ENCODE measurements around the gene MEGF8. TPM values are rescaled to one million over a fixed set of nuclear protein-coding genes. Genes with fewer than 3 reads are reported as not detected.

MEGF8 gene
- total and polyA plus RNA-seq, 2 of the 8 experiments (the other 6 are each of a cell fraction or from before 2014, with no cell fraction given): 13.0 to 23.7 TPM

DNA sequence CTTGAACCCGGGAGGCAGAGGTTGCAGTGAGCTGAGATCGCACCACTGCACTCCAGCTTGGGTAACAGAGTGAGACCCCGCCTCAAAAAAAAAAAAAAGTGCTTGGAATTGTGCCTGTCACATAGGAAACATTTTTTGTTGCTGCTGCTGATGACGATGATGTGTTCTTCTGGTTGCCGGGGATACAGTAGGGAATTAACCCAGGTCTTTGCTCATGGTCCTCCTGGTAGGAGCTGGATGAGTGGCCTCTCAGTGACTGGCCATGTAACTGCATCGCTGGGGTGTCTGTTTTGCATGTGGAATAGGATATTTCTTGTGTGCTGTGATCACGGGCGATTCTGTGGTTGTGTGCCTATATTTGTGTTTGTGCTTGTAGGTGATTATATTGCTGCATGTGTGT lies 69.3 kb downstream of the MEGF8 start:
- H2BK20ac ChIP-seq (ENCODE audit: low read length): no peak overlapping the region
- H3K79me2 ChIP-seq (ENCODE audit: control insufficient read depth in 1 of 2, insufficient read depth in 2 of 2, low read length in 2 of 2): peaks cover 0 to 6% of the 10 kb centered on the region in 2 experiments; a peak in 1 of 4 replicates
- H3K4me3 ChIP-seq (ENCODE audit: extremely low read depth in 1 of 4, insufficient read depth in 2 of 4, low read depth in 3 of 4, low read length in 4 of 4): no peak overlapping the region
- H3K56ac ChIP-seq (replicated peaks; ENCODE audit: insufficient read length, low read depth, low read length): no peak overlapping the region
- no peak overlapping the region for H3K4ac ChIP-seq (replicated peaks; ENCODE audit: insufficient read length, low read depth, low read length)
- 89% methylated on average over 8 of the region's 8 CpGs; no CpG with 5 or more reads in 1 of the 2 experiments for WGBS, 2 experiments (ENCODE audit: extremely low coverage in 1 of 2, insufficient coverage in 1 of 2, insufficient read length in 1 of 2, insufficient replicate concordance in 2 of 2, low coverage in 1 of 2, low lambda C conversion rate in 2 of 2, missing lambda C conversion rate in 1 of 2)
- H4K91ac ChIP-seq (replicated peaks; ENCODE audit: insufficient read length, low read length): no peak overlapping the region
- H2BK12ac ChIP-seq (ENCODE audit: low read depth, low read length): no peak overlapping the region
- H3K27ac ChIP-seq (ENCODE audit: low read depth, low read length): no peak overlapping the region
- H3K79me1 ChIP-seq (ENCODE audit: low read depth, low read length): peaks cover 7% of the 10 kb centered on the region
- H3K23ac ChIP-seq (ENCODE audit: insufficient read length): no peak overlapping the region
- peaks cover 0 to 12% of the 10 kb centered on the region in 2 experiments for H4K20me1 ChIP-seq (replicated peaks in 1 of 2; ENCODE audit: control insufficient read depth in 1 of 2, insufficient read depth in 2 of 2, low read length in 2 of 2)
- TF ChIP-seq RBBP5 (IDR thresholded peaks at IDR 0.05; ENCODE audit: borderline replicate concordance, low read depth, low read length) (no peak), SIN3A (conservative IDR thresholded peaks at IDR 0.05 in 1 of 2, IDR thresholded peaks at IDR 0.05 in 1 of 2; ENCODE audit: low read depth in 1 of 2, low read length in 2 of 2) (no peak), POU5F1 (IDR thresholded peaks at IDR 0.05; ENCODE audit: low read depth, low read length) (no peak), HDAC6 (IDR thresholded peaks at IDR 0.05; ENCODE audit: low read depth, low read length) (no peak)
- no peak overlapping the region for H2BK5ac ChIP-seq (ENCODE audit: low read depth, low read length)
- H2BK15ac ChIP-seq (ENCODE audit: low read length): no peak overlapping the region
- peaks cover 7% of the 10 kb centered on the region; the same call in 1 of the 2 replicates for H3K23me2 ChIP-seq (ENCODE audit: low read depth, low read length)
- H3K9ac ChIP-seq (replicated peaks in 1 of 4; ENCODE audit: extremely low read depth in 1 of 4, low read depth in 3 of 4, low read length in 3 of 4): no peak overlapping the region
- H3K27me3 ChIP-seq (replicated peaks in 1 of 4; ENCODE audit: control insufficient read depth in 3 of 4, extremely low read depth in 1 of 4, insufficient read depth in 3 of 4, low read length in 3 of 4): peaks cover 0 to 6% (median 4%) of the 10 kb centered on the region in 4 experiments; a peak in 3 of 7 replicates
- no peaks in the 10 kb centered on the region for H3K9me3 ChIP-seq (ENCODE audit: insufficient read depth in 2 of 2, low read depth in 1 of 2, low read length in 1 of 2)
- peaks cover 0 to 14% (median 8%) of the 10 kb centered on the region in 4 experiments; a peak in 5 of 7 replicates for H3K4me1 ChIP-seq (replicated peaks in 1 of 4; ENCODE audit: control insufficient read depth in 3 of 4, insufficient read depth in 4 of 4, low read length in 3 of 4)
- no peak overlapping the region for H3K14ac ChIP-seq (ENCODE audit: insufficient read length)
- H4K5ac ChIP-seq (ENCODE audit: insufficient read length, low read depth, low read length): no peak overlapping the region
- no peak for DNase-seq (ENCODE audit: low read depth in 1 of 2, low spot score in 2 of 2)
- H4K8ac ChIP-seq (ENCODE audit: extremely low read depth, insufficient read depth, low read length): no peak overlapping the region
- no peaks in the 10 kb centered on the region for H3K36me3 ChIP-seq (ENCODE audit: control insufficient read depth in 2 of 4, insufficient read depth in 4 of 4, low read length in 3 of 4)
- H2BK120ac ChIP-seq (replicated peaks; ENCODE audit: low read depth, low read length): no peak overlapping the region
- no peak for FAIRE-seq
- ChIA-PET POLR2A (ENCODE audit: partially characterized antibody) (interaction anchor here (0.6 to 4.4 kb wide), 4 partner anchors 8 to 29 kb away, joined by 3 to 23 read pairs (median 10); no protein-coding TSS in a partner anchor), CTCF (ENCODE audit: partially characterized antibody) (interaction anchor here (1.4 to 3.1 kb wide), 3 partner anchors 8 to 55 kb away, joined by 3 to 15 read pairs (median 8); no protein-coding TSS in a partner anchor)
- no peak overlapping the region for H2AFZ ChIP-seq (ENCODE audit: low read length)
- H3K4me2 ChIP-seq (ENCODE audit: insufficient read depth in 1 of 2, low read depth in 2 of 2, low read length in 2 of 2): no peak overlapping the region
- no peak overlapping the region for H3K18ac ChIP-seq (ENCODE audit: extremely low read depth, low read length)
- no peak overlapping the region for H2AK5ac ChIP-seq (ENCODE audit: low read depth, low read length)
